Measurements from ENCODE around the gene PAM16. TPM values are rescaled to one million over a fixed set of nuclear protein-coding genes. Genes with fewer than 3 reads are reported as not detected.
A peak's percentile ranks its signal among the peaks of the same experiment; 100 is the strongest.

PAM16 gene
- total RNA-seq, 1 experiment from 2014 or later, result 65.6 TPM

DNA sequence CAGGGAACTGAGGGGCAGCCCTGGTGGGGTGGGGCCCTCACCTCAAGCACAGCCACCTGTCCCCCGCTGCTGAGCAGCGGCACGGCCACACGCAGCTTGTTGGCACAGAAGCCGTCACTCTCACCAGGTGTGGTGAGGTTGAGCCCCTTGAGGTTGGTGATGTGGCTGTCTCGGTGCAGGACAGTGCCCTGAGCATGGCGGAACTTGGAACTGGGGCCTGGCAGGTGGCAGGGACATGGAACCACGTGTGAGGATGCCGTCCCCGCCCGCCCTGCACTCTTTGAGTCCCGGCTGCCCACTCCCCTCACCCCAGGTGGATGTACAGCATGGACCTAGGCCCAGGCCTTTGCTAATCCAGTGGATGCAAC is 10.8 kb upstream of the PAM16 start:
- DNase-seq, result peak; percentile 76
- peak overlapping the region; percentile 81 for H3K9ac ChIP-seq (ENCODE audit: low read length)
- H3K4me1 ChIP-seq (ENCODE audit: low read length), result peaks cover 77% of the 10 kb centered on the region
- H3K4me2 ChIP-seq (ENCODE audit: low read depth, low read length, poor library complexity, severe bottlenecking), result peak overlapping the region; percentile 84
- H3K27ac ChIP-seq (ENCODE audit: low read length), result peak overlapping the region; percentile 96
- no peaks in the 10 kb centered on the region for H3K27me3 ChIP-seq (ENCODE audit: low read length)
- no peaks in the 10 kb centered on the region for H3K79me2 ChIP-seq (ENCODE audit: low read length)
- H3K36me3 ChIP-seq (ENCODE audit: insufficient read depth, low read length), result peaks cover 21% of the 10 kb centered on the region
- no peak overlapping the region for H2AFZ ChIP-seq (ENCODE audit: low read length)
- H3K9me3 ChIP-seq (ENCODE audit: low read length), result no peaks in the 10 kb centered on the region
- peaks cover 9% of the 10 kb centered on the region; the same call in 1 of the 2 replicates for H4K20me1 ChIP-seq (ENCODE audit: insufficient read depth, low read depth, low read length)
- no peaks in the 10 kb centered on the region for H3K9me2 ChIP-seq (replicated peaks; ENCODE audit: insufficient read depth, low read length)
- peak overlapping the region; percentile 66 for H3K4me3 ChIP-seq (ENCODE audit: low read length)

DNA sequence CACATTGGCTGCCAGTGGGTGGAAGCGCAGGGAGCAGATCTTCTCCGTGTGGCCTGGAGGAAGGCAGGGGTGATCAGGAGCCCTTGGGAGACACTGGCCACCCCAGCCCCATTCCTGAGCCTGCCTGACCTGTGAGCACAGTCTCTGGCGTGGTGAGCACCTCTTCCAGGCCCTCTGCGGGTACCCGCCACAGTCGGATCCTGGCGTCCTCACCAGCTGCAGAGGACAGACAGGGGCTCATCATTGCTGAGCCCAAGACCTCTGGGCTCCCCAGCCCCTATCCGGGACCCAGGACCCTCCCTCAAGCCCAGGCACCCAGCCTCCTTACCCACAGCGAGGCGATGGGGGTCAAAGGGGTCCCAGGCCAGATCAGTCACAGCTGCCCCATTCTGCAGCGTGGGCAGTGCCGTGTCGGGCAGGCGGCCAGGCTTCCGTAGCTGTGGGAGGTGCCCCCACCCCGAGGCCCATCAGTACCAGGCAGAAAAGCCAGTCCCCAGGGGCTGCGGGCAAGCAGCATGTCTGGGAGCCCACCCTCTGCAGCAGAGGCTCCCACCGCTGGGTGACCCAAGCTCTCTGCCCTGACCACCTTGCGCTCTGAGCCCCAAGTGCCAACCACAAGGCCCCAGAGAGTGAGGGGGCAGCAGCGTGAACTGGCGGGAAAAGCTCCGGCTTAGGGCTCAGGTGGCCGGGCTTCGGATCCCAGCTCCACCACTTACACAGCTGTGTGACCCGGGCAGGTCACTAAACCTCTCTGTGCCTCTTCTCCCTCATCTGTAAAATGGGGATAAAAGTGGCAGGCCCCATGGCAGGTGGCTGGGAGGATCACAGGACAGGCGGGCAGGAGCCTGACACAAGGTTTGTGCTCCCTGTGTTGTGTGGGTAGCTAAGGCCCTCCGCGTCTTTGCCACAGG is 10.2 kb upstream of the PAM16 start:
- Histone ChIP-seq H3K4me1 (ENCODE audit: low read length) (peaks cover 71% of the 10 kb centered on the region), H3K4me2 (ENCODE audit: low read depth, low read length, poor library complexity, severe bottlenecking) (peak overlapping the region; percentile 84), H3K36me3 (ENCODE audit: insufficient read depth, low read length) (peaks cover 21% of the 10 kb centered on the region), H3K9me2 (replicated peaks; ENCODE audit: insufficient read depth, low read length) (no peaks in the 10 kb centered on the region), H3K9ac (ENCODE audit: low read length) (peak overlapping the region; percentile 81), H3K79me2 (ENCODE audit: low read length) (no peaks in the 10 kb centered on the region), H3K9me3 (ENCODE audit: low read length) (no peaks in the 10 kb centered on the region), H4K20me1 (ENCODE audit: insufficient read depth, low read depth, low read length) (peaks cover 9% of the 10 kb centered on the region; the same call in 1 of the 2 replicates), H3K27ac (ENCODE audit: low read length) (peak overlapping the region; percentile 96), H3K4me3 (ENCODE audit: low read length) (peak overlapping the region; percentile 66; the same call in 1 of the 2 replicates), H2AFZ (ENCODE audit: low read length) (no peak overlapping the region), H3K27me3 (ENCODE audit: low read length) (no peaks in the 10 kb centered on the region)
- DNase-seq, result no peak

DNA sequence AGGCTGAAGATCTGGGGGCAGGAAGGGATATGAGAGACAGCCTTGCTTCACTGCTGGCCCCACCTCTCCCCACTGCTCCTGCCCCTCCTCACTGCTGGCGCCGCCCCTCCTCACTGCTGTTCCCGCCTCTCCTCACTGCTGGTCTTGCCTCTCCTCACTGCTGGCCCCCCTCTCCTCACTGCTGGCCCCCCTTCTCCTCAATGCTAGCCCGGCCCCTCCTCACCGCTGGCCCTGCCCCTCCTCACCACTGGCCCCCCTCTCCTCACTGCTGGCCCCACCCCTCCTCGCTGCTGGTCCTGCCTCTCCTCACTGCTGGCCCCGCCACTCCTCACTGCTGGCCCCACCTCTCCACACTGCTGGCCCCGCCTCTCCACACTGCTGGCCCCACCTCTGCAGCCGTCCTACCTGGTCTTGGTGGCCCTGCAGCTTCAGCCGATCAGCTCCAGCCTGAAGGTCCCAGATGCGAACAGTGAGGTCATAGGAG is 9.5 kb upstream of the PAM16 start:
- Histone ChIP-seq H3K9ac (ENCODE audit: low read length) (no peak overlapping the region), H3K9me2 (replicated peaks; ENCODE audit: insufficient read depth, low read length) (no peaks in the 10 kb centered on the region), H3K9me3 (ENCODE audit: low read length) (no peaks in the 10 kb centered on the region), H4K20me1 (ENCODE audit: insufficient read depth, low read depth, low read length) (peaks cover 9% of the 10 kb centered on the region; the same call in 1 of the 2 replicates), H3K4me1 (ENCODE audit: low read length) (peaks cover 63% of the 10 kb centered on the region), H3K27ac (ENCODE audit: low read length) (peak overlapping the region; percentile 96), H3K79me2 (ENCODE audit: low read length) (no peaks in the 10 kb centered on the region), H3K4me2 (ENCODE audit: low read depth, low read length, poor library complexity, severe bottlenecking) (no peak overlapping the region), H3K27me3 (ENCODE audit: low read length) (no peaks in the 10 kb centered on the region), H3K36me3 (ENCODE audit: insufficient read depth, low read length) (peaks cover 21% of the 10 kb centered on the region), H2AFZ (ENCODE audit: low read length) (no peak overlapping the region), H3K4me3 (ENCODE audit: low read length) (no peak overlapping the region)
- DNase-seq, result peak; percentile 77

- DNase-seq, result no peak
- peaks cover 9% of the 10 kb centered on the region; the same call in 1 of the 2 replicates for H4K20me1 ChIP-seq (ENCODE audit: insufficient read depth, low read depth, low read length)
- peak overlapping the region; percentile 14 for H3K27ac ChIP-seq (ENCODE audit: low read length)
- peaks cover 21% of the 10 kb centered on the region for H3K36me3 ChIP-seq (ENCODE audit: insufficient read depth, low read length)
- no peak overlapping the region for H3K4me2 ChIP-seq (ENCODE audit: low read depth, low read length, poor library complexity, severe bottlenecking)
- H3K9ac ChIP-seq (ENCODE audit: low read length), result 0 out of 2 replicates have a peak overlapping the region, but pooled peaks have one; percentile 3
- H3K27me3 ChIP-seq (ENCODE audit: low read length), result no peaks in the 10 kb centered on the region
- H3K9me2 ChIP-seq (replicated peaks; ENCODE audit: insufficient read depth, low read length), result no peaks in the 10 kb centered on the region
- H3K4me3 ChIP-seq (ENCODE audit: low read length), result no peak overlapping the region
- peaks cover 57% of the 10 kb centered on the region for H3K4me1 ChIP-seq (ENCODE audit: low read length)
- no peaks in the 10 kb centered on the region for H3K79me2 ChIP-seq (ENCODE audit: low read length)
- no peaks in the 10 kb centered on the region for H3K9me3 ChIP-seq (ENCODE audit: low read length)
- H2AFZ ChIP-seq (ENCODE audit: low read length), result no peak overlapping the region
Observed at GRCh38 chr16:4359914-4360313, 8.8 kb upstream of the PAM16 start.

- Histone ChIP-seq H4K20me1 (ENCODE audit: insufficient read depth, low read depth, low read length) (peaks cover 9% of the 10 kb centered on the region; the same call in 1 of the 2 replicates), H3K79me2 (ENCODE audit: low read length) (no peaks in the 10 kb centered on the region), H3K9ac (ENCODE audit: low read length) (no peak overlapping the region), H3K4me2 (ENCODE audit: low read depth, low read length, poor library complexity, severe bottlenecking) (no peak overlapping the region), H3K27ac (ENCODE audit: low read length) (no peak overlapping the region), H3K4me1 (ENCODE audit: low read length) (peaks cover 49% of the 10 kb centered on the region), H3K9me2 (replicated peaks; ENCODE audit: insufficient read depth, low read length) (no peaks in the 10 kb centered on the region), H3K4me3 (ENCODE audit: low read length) (no peak overlapping the region), H3K9me3 (ENCODE audit: low read length) (no peaks in the 10 kb centered on the region), H2AFZ (ENCODE audit: low read length) (no peak overlapping the region), H3K27me3 (ENCODE audit: low read length) (no peaks in the 10 kb centered on the region), H3K36me3 (ENCODE audit: insufficient read depth, low read length) (peaks cover 21% of the 10 kb centered on the region)
- peak; percentile 89 for DNase-seq
Observed at GRCh38 chr16:4358831-4359561, 7.9 kb upstream of the PAM16 start.

DNA sequence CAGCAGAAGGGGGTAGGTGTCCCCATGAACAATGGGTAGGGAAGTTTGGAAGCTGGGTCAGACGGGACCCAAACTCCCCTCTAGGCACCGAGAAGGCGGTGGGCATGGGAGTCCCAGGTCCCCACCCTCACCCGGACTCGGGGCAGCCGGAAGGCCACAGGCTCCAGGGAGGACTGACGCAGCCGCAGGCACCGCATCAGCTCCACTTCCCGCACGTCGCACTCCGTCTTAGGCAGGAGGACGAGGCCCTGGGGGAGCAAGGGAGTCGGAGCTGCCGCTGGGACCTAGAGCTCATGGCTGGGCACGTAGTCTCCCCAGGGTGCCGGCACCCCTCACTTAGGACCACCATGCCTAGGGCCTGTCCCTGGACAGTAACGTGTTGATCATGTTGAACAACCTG is 7.1 kb upstream of the PAM16 start:
- no peaks in the 10 kb centered on the region for H3K9me2 ChIP-seq (replicated peaks; ENCODE audit: insufficient read depth, low read length)
- peaks cover 9% of the 10 kb centered on the region; the same call in 1 of the 2 replicates for H4K20me1 ChIP-seq (ENCODE audit: insufficient read depth, low read depth, low read length)
- no peak overlapping the region for H3K4me2 ChIP-seq (ENCODE audit: low read depth, low read length, poor library complexity, severe bottlenecking)
- H3K36me3 ChIP-seq (ENCODE audit: insufficient read depth, low read length), result peaks cover 21% of the 10 kb centered on the region
- no peak overlapping the region for H3K4me3 ChIP-seq (ENCODE audit: low read length)
- H3K4me1 ChIP-seq (ENCODE audit: low read length), result peaks cover 41% of the 10 kb centered on the region
- no peak overlapping the region for H3K27ac ChIP-seq (ENCODE audit: low read length)
- H2AFZ ChIP-seq (ENCODE audit: low read length), result no peak overlapping the region
- no peak for DNase-seq
- H3K9ac ChIP-seq (ENCODE audit: low read length), result no peak overlapping the region
- H3K9me3 ChIP-seq (ENCODE audit: low read length), result no peaks in the 10 kb centered on the region
- no peaks in the 10 kb centered on the region for H3K27me3 ChIP-seq (ENCODE audit: low read length)
- no peaks in the 10 kb centered on the region for H3K79me2 ChIP-seq (ENCODE audit: low read length)

DNA sequence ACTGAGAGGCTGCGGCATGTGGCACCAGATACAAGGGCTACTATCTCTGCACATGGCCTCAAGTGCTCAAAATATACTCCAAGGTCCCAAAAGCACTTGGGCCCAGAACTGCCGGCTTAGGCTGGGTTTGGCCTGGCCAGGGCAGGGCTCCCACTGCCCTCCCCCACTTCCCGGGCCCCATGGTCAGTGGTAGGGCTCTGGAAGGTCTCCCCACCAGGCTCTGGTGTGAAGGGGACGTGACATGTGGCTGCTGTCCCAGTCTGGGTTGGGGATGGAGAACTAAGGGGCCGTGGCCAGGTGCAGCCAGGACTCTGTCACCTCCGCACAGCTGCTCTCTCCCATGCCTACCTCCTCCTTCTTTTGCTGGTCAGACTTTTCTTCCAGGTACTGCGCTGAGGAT is 5.7 kb upstream of the PAM16 start:
- no peak overlapping the region for H3K4me2 ChIP-seq (ENCODE audit: low read depth, low read length, poor library complexity, severe bottlenecking)
- no peaks in the 10 kb centered on the region for H3K9me2 ChIP-seq (replicated peaks; ENCODE audit: insufficient read depth, low read length)
- H3K9me3 ChIP-seq (ENCODE audit: low read length), result no peaks in the 10 kb centered on the region
- H3K27me3 ChIP-seq (ENCODE audit: low read length), result no peaks in the 10 kb centered on the region
- H2AFZ ChIP-seq (ENCODE audit: low read length), result no peak overlapping the region
- peaks cover 9% of the 10 kb centered on the region; the same call in 1 of the 2 replicates for H4K20me1 ChIP-seq (ENCODE audit: insufficient read depth, low read depth, low read length)
- H3K4me1 ChIP-seq (ENCODE audit: low read length), result peaks cover 34% of the 10 kb centered on the region
- no peak overlapping the region for H3K9ac ChIP-seq (ENCODE audit: low read length)
- DNase-seq, result no peak
- H3K79me2 ChIP-seq (ENCODE audit: low read length), result no peaks in the 10 kb centered on the region
- no peak overlapping the region for H3K4me3 ChIP-seq (ENCODE audit: low read length)
- H3K27ac ChIP-seq (ENCODE audit: low read length), result no peak overlapping the region
- H3K36me3 ChIP-seq (ENCODE audit: insufficient read depth, low read length), result peaks cover 21% of the 10 kb centered on the region
